ENCODE results near the gene CATSPER3.

- TF ChIP-seq CTCF (conservative IDR thresholded peaks at IDR 0.05; ENCODE audit: low read depth, low read length) (no peak), EZH2 (IDR thresholded peaks at IDR 0.05; ENCODE audit: low read length, unreplicated experiment) (no peak), EZH2phosphoT487 (IDR thresholded peaks at IDR 0.05; ENCODE audit: borderline replicate concordance, low read length) (no peak)
Measured at GRCh38 chr5:134975078-134975715, 7.5 kb downstream of the CATSPER3 start.

Measured in PC-3 (cell line).